Measurements from ENCODE around the gene TFCP2.

DNA sequence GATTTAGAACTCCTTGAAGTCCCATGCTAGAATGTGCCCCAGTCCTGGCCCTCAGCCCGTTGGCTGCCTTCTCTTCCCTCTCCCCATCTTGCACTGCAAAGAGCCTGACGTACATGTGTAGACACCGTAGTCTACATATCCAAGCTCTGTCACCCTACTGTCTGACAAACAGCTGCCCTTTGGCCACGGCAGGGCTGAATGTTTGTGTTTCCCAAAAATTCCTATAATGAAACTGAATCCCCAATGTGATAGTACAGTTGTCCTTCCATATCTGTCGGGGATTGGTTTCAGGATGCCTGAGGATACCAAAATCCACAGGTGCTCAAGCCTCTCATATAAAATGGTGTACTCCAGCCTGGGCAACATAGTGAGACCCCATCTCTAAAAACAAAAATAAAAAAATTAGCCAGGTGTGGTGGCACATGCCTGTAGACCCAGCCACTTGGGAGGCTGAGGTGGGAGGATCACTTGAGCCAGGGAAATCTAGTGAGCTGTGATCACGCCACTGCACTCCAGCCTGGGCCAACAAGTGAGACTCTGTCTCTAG lies 12.3 kb upstream of the TFCP2 start:
- TF ChIP-seq, protein P1, sequence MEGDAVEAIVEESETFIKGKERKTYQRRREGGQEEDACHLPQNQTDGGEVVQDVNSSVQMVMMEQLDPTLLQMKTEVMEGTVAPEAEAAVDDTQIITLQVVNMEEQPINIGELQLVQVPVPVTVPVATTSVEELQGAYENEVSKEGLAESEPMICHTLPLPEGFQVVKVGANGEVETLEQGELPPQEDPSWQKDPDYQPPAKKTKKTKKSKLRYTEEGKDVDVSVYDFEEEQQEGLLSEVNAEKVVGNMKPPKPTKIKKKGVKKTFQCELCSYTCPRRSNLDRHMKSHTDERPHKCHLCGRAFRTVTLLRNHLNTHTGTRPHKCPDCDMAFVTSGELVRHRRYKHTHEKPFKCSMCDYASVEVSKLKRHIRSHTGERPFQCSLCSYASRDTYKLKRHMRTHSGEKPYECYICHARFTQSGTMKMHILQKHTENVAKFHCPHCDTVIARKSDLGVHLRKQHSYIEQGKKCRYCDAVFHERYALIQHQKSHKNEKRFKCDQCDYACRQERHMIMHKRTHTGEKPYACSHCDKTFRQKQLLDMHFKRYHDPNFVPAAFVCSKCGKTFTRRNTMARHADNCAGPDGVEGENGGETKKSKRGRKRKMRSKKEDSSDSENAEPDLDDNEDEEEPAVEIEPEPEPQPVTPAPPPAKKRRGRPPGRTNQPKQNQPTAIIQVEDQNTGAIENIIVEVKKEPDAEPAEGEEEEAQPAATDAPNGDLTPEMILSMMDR (IDR thresholded peaks at IDR 0.05; ENCODE audit: low read length) = no peak
- TF ChIP-seq EZH2 (IDR thresholded peaks at IDR 0.05; ENCODE audit: borderline replicate concordance, low read length) = no peak

All from OCI-LY1 (cell line).